ENCODE data around the gene TTC28.

- no peak for TF ChIP-seq EP300 (conservative IDR thresholded peaks at IDR 0.05; ENCODE audit: poor library complexity, severe bottlenecking)
- no peak for TF ChIP-seq CTCF (IDR thresholded peaks at IDR 0.05; ENCODE audit: poor library complexity, severe bottlenecking)
- TF ChIP-seq MXI1 (conservative IDR thresholded peaks at IDR 0.05; ENCODE audit: poor library complexity, severe bottlenecking) = no peak
- TF ChIP-seq TAF1 (IDR thresholded peaks at IDR 0.05; ENCODE audit: low read depth) = no peak
- TF ChIP-seq REST (IDR thresholded peaks at IDR 0.05; ENCODE audit: borderline replicate concordance) = no peak
- no peak for TF ChIP-seq POLR2AphosphoS5 (IDR thresholded peaks at IDR 0.05)
- TF ChIP-seq EZH2 (IDR thresholded peaks at IDR 0.05; ENCODE audit: borderline replicate concordance, insufficient read depth, low read length, poor library complexity, severe bottlenecking) = no peak
These were observed 251.4 kb downstream of the TTC28 start for GRCh38 chr22:28428271-28428670.

Measured in neural cell (in vitro differentiated cells).